COLO668 (cell line): Measurements from ENCODE around the gene MAGI1.
A peak's percentile ranks its signal among the peaks of the same experiment; 100 is the strongest.
"Not testable (repeated sequence)": the region's sequence is repeated elsewhere in the genome, so short reads cannot be mapped to it uniquely, and the experiment has no call there.

Experiments
- DNase-seq: peaks from one replicate; lab custom pipeline; 2025; ENCODE audit not compliant: unreplicated experiment; lab: John Stamatoyannopoulos, UW

The MAGI1 gene

DNA sequence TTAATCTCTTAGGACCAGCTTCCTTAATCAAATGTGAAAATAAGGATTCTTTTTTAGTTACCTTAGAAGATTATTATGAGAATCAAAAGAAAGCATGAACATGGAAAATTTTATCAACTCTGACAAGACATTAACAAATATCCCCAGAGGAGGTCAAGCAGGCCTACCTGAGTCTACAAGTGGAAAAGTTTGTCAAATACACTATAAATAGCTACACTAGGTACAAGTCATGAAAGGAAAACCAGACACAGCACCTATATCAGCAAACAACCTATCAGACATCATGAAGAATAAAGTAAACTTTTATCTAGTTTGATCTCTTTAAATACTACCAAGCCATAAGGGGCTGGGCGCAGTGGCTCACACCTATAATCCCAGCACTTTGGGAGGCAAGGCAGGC, 126.1 kb downstream of the MAGI1 start:
- DNase-seq = no peak

DNA sequence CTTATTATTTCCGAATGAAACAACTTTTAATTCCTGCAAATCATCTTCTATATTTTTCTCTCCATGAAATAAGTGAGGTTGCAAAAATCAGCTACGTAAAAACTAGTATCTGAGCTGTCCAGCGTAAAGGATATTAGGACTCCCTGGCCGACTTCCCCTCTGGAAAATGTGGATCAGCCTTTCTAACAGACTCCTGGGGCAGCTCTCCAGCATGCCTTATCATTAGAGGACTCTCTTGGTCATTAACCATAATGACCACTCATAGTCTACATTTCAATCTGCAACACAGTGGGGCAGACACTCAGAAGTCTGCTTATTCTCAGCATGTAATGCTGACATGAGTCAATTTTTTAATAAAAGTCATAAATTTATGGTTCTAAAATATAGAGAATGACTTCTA, 130.1 kb downstream of the MAGI1 start:
- no peak for DNase-seq

DNA sequence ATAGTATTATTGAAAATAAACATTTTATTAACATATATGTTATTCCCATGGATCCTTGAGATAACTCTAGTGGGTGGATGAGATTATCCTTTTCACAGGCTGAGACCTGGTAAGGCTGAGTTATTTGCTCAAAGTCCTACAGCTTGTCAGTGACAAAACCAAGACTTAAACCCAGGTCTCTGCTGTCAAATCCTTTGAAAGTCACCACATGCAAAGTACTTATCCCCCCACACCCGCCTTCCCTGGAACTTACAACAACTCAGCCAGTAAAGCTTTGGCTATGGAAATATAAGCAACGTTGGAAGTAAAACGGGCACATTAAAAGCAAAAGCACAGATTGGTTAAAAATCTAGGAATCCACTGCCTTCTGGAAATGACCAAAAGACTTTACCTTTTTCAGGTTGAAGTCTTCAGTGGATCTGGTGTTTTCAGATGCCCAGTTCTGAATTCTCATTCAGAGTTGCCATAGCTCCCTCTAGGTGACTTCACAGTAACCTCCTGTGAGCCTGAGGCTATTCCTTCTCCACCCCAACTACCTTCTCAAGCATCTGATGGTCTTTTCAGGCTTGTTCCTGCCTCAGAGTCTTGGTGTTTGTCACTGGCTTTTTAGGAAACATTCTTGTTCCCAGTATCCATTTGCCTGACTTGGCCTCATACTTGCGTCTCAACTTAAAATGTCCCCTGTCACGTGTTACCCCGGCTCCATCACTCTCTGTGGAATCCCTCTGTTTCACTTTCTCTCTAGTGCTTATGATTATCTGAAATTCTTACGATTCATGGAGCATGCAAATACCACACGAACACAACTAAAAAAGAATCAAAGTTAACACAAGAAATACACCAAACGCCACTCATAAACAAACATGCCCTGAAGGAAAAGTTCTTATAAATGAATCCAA, 131.2 kb downstream of the MAGI1 start:
- DNase-seq = no peak

DNA sequence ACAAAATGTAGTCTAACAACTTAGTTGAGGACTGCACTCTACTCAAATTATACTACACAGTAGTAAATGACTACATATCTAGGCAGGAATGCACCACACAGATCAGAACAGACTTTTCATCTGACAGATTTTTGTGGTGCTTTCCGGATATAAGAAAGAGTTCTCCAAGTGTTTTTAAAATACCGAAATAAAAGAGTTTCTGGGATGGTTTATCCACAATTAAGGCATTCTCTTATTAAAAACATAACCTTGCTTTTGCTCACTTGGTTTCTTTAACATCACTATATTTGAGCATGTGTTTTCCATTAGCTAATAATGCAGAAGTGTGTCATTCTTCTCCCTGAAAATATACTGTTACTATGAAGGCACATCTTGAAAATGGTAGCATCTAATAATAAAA, 132.9 kb downstream of the MAGI1 start:
- DNase-seq = no peak

DNA sequence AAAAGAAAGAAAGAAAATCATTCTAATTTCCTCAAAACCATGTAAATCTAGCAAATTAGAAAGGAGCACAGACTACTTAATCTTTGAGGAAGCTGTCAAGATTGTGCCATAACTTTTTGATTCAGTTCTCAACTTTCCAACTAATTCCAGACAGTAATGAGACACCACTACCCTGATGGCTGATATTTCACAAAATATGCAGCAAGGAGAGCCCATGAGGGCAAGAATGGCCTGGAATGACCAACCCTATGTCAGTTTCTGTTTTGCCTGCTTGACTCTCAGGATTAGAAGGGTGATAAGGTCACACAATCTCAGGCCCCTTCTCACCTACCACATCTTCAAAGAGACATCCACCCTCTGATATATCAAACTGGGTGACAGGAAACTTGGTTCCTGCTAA, 134.7 kb downstream of the MAGI1 start:
- no peak for DNase-seq

DNA sequence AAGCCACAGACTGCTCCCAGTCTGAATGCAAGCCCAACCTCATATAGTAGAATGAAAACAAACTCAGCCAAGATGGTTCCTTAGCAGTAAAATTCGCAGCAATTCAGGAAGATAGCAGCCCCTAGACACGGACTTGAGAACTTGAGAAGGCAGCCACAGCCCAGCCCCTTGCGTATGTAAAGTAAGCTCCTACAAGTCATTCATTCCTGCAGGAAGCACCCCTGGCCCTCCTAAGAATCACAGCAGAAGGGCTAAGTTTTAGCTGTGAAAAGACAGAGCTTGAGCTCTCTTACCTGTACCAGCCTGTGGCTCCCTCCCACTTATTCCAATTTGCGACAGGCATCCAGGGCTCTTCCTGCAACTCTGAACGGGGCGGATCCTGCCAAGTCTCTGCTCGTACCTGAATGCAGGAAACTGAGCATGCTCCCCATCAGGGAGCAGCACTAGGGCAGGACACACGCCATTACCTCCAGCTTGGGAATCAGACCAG, 136.4 kb downstream of the MAGI1 start:
- no peak for DNase-seq

DNA sequence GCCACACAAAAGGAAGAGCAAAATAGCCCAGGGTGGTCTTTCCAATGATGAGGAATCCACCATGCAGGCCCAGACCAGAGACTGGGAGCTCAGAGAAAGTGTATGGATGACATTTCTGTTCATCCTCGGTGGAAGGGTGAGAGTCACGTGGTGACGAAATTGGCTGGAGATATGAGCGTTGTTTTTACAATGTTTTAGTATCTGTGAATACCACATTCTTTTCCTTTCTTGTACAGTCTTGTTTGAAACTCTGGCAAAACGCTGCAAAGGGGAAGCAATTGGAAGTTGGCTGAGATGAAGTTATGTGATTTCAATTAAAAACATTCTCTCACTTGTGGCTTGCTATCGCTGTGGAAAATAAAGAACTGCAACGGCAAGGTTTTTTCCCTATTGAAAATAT, 137.5 kb downstream of the MAGI1 start:
- no peak for DNase-seq

DNA sequence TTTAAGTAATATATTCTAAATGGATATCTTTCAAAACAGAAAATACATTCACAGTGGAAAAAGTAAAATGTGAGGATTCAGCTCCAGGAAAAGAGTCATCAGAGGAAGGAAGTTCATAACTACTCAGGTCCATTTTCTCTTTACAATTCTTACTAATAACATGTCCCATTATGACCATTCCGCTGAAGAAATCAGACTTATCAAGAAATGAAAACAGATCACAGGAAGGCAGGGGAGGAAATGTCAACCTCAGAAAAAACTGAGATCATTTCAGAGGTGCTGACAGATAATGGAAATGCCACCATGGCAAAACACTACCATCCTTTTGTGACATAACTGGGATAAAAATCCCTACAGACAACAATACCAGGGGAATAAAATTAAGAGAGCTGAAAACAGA, 139.5 kb downstream of the MAGI1 start:
- DNase-seq = no peak

DNA sequence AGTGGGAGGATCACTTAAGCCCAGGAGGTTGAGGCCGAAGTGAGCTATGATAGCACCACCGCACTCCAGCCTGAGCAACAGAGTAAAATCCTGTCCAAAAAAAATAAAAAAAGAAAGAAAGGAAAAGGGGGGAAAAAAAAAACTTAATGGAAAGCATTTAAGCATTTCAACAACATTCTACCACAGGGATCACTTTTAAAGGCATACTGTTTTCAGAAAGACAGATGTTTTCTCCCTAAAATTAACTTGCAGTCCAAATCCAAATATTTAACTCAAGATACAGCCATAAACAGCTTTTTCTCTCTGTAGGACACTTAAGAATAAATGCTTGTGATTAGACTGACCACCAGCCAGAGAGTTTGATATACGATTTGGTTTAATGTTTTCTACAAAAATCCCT, 141.0 kb downstream of the MAGI1 start:
- no peak for DNase-seq

DNA sequence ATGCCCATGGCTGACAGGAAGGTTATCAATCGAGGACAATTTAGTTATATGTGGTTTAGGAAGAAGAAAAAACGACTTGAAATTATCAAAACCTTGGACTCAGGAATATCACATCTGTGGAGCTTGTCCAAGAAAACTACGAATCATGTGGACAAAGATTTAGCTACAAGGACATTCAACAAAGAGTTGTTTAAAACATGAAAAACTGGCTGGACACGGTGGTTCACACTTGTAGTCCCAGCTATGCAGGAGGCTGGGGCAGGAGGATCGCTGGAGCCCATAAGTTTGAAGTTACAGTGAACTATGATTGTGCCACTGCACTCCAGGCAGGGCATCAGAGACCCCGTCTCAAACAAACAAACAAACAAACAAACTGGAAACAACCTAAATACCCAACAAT, 142.4 kb downstream of the MAGI1 start:
- DNase-seq = no peak

DNA sequence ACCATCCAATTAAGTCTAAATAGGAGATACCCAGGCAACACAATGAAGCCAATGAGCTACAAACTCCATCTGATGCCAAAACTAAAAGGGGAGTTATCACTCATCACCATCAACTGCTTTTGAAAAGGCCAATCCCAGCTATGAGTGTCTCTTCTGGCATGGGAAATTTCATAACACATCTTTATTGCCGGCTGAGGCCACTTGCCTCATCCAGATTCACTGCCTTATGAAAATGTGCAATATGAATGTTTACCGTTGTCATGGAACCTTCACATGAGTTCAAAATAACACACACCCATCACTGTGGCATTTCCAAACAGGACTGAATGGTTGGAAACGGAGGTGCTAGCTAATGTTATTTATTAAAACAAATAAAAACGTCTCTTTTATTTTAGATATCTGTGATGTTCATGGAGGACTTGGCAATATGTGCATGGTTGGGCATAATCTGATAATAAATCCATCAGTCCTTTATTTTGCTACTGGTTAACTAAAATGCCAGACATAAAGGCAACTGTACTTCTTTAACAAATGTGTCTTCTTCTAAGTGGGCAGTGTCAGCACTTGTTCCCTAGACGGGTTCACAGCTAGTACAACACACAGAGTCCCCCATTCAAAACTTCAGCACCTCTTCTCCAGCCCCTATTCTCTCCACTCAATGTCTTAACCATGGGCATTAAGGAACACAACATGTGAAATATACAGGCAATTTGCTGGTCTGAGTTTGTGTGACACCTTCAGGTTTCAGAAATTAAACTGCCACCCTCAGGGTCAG, 143.9 kb downstream of the MAGI1 start:
- DNase-seq = no peak

DNA sequence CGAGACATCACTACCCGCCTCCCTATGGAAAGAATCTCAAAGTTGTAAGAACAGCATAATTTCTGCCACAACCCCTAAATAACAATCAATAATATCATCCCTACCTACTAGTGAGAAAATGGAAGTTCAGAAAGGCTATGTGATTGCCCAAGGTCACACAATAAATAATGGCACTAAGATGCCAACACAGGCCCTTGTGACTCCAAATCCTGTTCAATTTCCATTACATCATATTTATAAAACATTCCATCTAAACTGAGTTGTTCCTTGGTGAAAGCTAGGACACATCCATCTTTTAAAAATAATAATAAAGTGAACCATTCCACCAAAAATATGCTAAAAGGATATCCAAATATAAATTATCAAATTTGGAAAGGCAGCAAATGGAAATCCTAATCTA, 144.6 kb downstream of the MAGI1 start:
- no peak for DNase-seq

DNA sequence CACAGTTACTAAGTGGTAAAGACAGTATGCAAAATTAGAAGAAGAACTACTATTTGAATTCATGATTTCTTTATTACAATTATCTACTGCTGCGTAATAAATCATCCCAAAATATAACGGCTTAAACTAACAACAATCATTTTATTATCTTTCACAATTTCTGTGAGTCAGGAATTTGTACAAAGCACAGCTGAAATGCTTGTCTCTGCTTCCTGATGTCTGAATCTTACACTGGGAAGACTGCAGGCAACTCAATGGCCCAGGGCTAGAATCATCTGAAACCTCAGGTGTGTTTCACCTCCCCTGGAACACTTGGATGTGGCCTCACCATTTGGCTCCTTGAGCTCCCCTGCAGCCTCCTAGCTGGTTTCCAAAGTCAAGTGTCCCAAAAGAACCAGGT, 145.1 kb downstream of the MAGI1 start:
- DNase-seq = no peak

DNA sequence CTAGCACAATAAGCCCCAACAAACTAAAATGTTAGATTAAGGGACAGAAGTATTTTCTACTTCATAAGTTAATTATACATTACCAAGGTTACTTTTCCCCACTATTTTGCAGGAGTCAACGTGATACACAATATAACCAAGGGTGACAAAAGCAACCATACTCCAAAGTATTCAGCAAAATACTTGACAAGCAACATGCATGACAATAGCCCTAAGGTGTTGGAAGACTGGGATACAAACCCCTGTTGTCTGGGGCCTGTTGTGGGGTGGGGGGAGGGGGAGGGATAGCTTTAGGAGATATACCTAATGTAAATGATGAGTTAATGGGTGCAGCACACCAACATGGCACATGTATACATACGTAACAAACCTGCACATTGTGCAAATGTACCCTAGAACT, 147.2 kb downstream of the MAGI1 start:
- DNase-seq = not testable (repeated sequence)

DNA sequence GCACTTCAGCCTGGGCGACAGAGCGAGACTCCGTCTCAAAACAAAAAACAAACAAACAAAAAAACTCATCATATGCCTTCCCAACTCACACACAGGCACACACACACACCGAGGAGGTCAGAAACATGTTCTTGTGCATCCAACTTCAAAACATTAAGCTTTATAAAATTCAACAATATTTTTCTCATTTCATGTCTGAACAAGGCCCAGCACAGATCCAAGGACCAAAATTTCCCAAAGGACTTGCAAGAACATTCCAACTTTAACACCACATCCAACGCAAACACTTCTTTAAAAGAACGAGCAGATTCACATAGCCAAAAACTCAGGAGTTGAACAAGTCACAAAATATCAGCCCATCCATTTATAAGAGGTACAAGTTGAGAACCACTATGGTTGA, 148.4 kb downstream of the MAGI1 start:
- DNase-seq = no peak

DNA sequence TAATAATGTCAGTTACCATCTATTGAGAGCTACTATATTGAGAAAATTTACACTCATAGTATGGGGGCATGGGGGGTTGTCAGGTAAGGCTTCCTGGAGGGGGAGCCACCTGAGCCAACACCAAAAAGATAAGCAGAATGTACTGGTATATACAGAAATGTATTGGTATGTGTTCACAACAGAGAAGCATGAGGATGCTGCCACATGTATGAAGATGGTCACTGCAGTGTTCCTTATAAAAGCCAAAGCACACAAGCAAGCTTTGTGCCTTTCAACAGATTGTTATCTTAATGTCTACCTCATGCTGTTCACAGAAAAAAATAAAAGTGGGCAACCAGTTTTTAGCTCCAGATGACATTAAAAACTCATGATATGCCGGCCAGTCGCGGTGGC, 149.0 kb downstream of the MAGI1 start:
- no peak for DNase-seq

DNA sequence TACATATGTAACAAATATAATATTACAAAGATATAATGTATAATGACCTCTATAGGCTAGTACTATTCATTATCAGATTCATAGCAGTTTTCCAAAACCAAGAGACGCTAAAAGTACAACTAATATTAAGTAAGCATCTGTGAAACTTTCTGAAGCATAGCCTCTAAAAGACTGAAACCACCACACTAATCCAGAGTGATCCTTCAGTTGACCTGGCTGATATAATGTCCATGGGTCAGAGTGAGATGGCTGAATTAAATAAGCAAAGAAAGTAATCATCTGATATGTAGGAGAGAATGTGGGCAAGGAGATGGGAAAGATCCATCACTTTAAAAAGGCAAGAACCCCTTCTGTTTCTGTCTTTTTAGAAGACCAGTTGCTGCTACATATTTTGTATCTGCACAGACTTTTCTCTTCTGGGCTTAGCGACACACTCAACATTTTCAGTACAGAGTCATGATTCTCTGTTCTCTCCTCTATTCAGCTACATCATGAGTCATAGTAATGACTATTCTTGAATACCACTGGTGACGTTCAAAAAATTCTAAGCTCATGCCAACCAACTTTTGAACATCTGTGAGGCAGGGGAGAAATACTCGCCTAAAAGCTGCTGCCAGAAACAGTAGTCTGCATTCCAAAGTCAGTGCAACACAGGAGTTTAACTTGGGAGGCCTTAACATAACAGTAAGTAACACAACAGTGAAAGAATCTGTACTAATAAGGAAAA, 149.6 kb downstream of the MAGI1 start:
- no peak for DNase-seq

DNA sequence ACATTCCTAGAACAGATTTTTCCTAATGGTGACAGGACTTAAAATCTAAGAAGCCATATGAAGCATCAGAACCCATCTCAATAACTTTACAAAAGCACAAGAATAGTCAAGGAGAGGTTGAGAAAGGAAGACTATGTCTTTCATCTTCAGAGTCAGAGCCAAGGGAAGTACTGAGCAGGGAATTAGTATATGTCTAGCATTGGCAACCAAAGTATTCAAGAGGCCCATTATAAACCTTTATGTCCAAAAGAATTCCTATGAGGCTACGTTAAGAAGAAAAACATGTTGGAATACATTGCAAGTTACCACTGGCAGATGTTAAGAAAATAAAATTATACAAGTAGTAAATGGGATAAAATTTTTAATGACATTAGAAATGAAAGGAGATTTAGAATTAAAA, 150.5 kb downstream of the MAGI1 start:
- no peak for DNase-seq

DNA sequence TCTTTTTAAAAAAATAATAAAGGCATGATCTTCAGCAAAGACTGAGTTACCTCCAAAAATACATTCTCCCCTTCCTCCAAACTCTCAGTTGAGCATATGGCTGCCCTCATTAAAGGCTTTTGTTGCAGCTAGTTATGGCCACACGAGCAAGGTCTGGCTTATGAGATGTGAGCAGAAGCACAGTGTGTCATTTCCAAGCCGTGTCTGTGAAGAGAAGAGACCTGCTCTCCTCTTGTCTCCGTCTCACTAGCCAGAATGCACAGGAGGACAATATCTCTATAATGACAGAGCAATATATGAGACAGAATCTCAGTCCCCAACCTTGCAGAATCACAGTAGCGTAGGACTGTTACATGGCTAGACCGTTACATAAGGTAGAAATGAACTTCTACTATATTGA, 152.3 kb downstream of the MAGI1 start:
- no peak for DNase-seq

DNA sequence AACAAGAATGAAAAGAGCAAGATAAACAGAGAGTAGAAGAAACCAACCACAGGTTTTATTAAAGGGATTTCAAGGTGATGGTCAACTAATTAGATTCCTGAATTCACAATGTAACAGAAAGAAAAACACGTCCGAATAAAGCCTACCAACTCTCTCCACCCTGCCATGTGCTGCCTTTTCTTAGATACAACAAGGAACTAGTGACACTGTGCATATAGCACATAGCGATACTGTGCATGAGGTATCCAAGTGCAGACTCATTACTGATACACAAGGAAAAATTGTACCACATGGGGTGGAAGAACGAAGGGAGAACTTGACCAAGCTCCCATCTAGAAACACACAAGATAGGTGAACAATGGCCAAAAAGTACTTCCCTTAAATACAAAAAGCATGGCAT, 154.6 kb downstream of the MAGI1 start:
- no peak for DNase-seq

DNA sequence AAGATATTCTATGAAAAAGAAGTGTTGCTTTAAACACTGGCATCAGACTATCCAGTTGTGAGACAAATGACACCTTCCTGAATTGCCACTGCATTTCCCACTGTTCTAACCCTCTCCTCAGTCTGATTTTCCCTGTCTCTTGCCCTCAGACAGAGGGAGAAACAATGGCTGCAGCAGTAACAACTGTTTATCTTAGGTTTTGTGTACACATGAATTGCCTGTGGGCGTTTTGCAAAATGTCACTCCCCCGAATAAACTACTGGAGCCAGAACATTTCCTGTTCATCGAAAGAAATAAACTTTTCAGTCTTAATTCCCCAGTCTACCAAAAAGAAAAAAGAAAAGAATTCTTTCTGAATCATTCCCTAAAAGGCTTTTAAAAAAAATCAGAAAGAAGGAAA, 155.1 kb downstream of the MAGI1 start:
- DNase-seq = peak; percentile 29

DNA sequence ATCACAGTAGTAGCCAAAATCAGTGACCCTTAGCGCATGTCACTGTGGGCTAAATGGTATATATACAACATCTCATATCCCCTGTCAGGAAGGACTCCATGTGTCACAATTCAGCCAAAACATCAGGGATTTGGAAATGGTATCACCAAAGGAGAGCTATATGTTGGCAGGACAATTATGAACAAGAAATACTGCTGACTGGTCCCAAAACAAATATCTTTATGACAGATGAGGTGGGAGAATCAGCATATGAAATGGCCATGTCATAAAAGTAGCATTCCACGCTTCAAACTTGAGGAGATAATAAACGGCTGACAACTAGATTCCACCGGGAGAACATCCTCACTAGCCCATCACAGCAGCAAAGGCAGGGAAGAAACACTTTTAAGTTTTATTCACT, 158.4 kb downstream of the MAGI1 start:
- no peak for DNase-seq
